IMR-90 (cell line): Measurements from ENCODE around the gene ARHGAP15. TPM values are rescaled to one million over a fixed set of nuclear protein-coding genes. Genes with fewer than 3 reads are reported as not detected.

Experiments used
- ATAC-seq: fragments of 200-7000 bp; cut with Tn5 transposase; 2 replicates; pipeline ENCODE4 v1.9.1; 2020; ENCODE audit warnings: low read depth, mild to moderate bottlenecking, moderate library complexity
- BruUV-seq: library from RNA; stranded (reverse); fragments of 400-500 nt; replicated peaks from 2 replicates; lab custom pipeline; 2021; lab: Mats Ljungman, UMichigan
- CTCF ChIA-PET: fragments of 300-600 bp; formaldehyde crosslinking; extraction: SDS; loops from one replicate; lab custom pipeline; 2021; ENCODE audit warnings: antibody characterized with exemption; lab: Yijun Ruan, JAX
- POLR2A ChIA-PET: fragments of 300-600 bp; sonication (Branson Sonifier 250); formaldehyde crosslinking; loops from one replicate; lab custom pipeline; 2022; ENCODE audit warnings: antibody characterized with exemption; ENCODE audit not compliant: unreplicated experiment; lab: Charles Lee
- DNase-seq: peaks from one replicate; pipeline ENCODE4 v3.0.0; 2013
- H2AFZ ChIP-seq: replicated peaks from 2 replicates; pipeline ENCODE3; 2013; ENCODE audit warnings: low read length, mild to moderate bottlenecking; ENCODE audit not compliant: poor library complexity
- H2AK5ac ChIP-seq: 2 replicates; pipeline ENCODE4 v1.6.1; 2013; ENCODE audit warnings: low read depth, low read length, inconsistent platforms
- H2AK9ac ChIP-seq: replicated peaks from 2 replicates; pipeline ENCODE3; 2013; ENCODE audit warnings: mild to moderate bottlenecking, low read depth, low read length, moderate library complexity; ENCODE audit not compliant: poor library complexity
- H2BK120ac ChIP-seq: 2 replicates; pipeline ENCODE4 v1.6.1; 2013; ENCODE audit warnings: low read depth, low read length, inconsistent platforms
- H2BK15ac ChIP-seq: 3 replicates; pipeline ENCODE4 v1.6.1; 2013; ENCODE audit warnings: low read depth, low read length, inconsistent platforms
- H2BK20ac ChIP-seq: 2 replicates; pipeline ENCODE4 v1.6.1; 2013; ENCODE audit warnings: low read depth, mild to moderate bottlenecking, inconsistent platforms, low read length, moderate library complexity
- H2BK5ac ChIP-seq: 2 replicates; pipeline ENCODE4 v1.6.1; 2013; ENCODE audit warnings: mild to moderate bottlenecking, low read depth, low read length, inconsistent platforms; ENCODE audit not compliant: poor library complexity, severe bottlenecking
- H3K14ac ChIP-seq: replicated peaks from 2 replicates; pipeline ENCODE4 v1.6.1; 2013; ENCODE audit warnings: low read depth, low read length, inconsistent platforms
- H3K18ac ChIP-seq: 2 replicates; pipeline ENCODE4 v1.6.1; 2013; ENCODE audit warnings: low read depth, low read length, control low read depth
- H3K23ac ChIP-seq: 2 replicates; pipeline ENCODE4 v1.6.1; 2013; ENCODE audit warnings: low read depth, low read length, inconsistent platforms
- H3K27ac ChIP-seq: 2 replicates; pipeline ENCODE4 v1.5.1; 2013; ENCODE audit warnings: mild to moderate bottlenecking, control low read depth, low read length; ENCODE audit not compliant: insufficient read depth
- H3K27me3 ChIP-seq: 2 replicates; pipeline ENCODE4 v1.6.1; 2013; ENCODE audit warnings: low read length; ENCODE audit not compliant: control insufficient read depth, insufficient read depth
- H3K36me3 ChIP-seq: 2 replicates; pipeline ENCODE4 v1.6.1; 2013; ENCODE audit warnings: low read length, mixed read lengths; ENCODE audit not compliant: control insufficient read depth, insufficient read depth
- H3K4ac ChIP-seq: 2 replicates; pipeline ENCODE4 v1.6.1; 2013; ENCODE audit warnings: low read depth, low read length, inconsistent platforms
- H3K4me1 ChIP-seq: 2 replicates; pipeline ENCODE4 v1.6.1; 2013; ENCODE audit warnings: low read length, mixed read lengths; ENCODE audit not compliant: control insufficient read depth, insufficient read depth
- H3K4me2 ChIP-seq: 2 replicates; pipeline ENCODE4 v1.6.1; 2013; ENCODE audit warnings: low read depth, mild to moderate bottlenecking, control low read depth, low read length, moderate library complexity
- H3K4me3 ChIP-seq: 2 replicates; pipeline ENCODE4 v1.5.1; 2013; ENCODE audit warnings: low read depth, mild to moderate bottlenecking, control low read depth, low read length, moderate library complexity; ENCODE audit not compliant: insufficient read depth
- H3K56ac ChIP-seq: 2 replicates; pipeline ENCODE4 v1.6.1; 2013; ENCODE audit warnings: low read length, inconsistent platforms; ENCODE audit not compliant: insufficient read depth; ENCODE audit errors: extremely low read depth
- H3K79me1 ChIP-seq, 2 experiments: 2 replicates each; pipeline ENCODE4 v1.6.1; 2013; ENCODE audit warnings: low read length in 2 of 2, inconsistent platforms in 1 of 2, low read depth in 1 of 2
- H3K9ac ChIP-seq: 2 replicates; pipeline ENCODE4 v1.6.1; 2013; ENCODE audit warnings: low read depth, low read length, control low read depth
- H3K9me1 ChIP-seq: 2 replicates; pipeline ENCODE4 v1.6.1; 2013; ENCODE audit warnings: low read length, inconsistent platforms; ENCODE audit not compliant: insufficient read depth
- H3K9me3 ChIP-seq: 2 replicates; pipeline ENCODE4 v1.6.1; 2013; ENCODE audit warnings: low read length; ENCODE audit not compliant: control insufficient read depth, insufficient read depth
- H4K20me1 ChIP-seq: 2 replicates; pipeline ENCODE4 v1.6.1; 2013; ENCODE audit warnings: low read length, inconsistent platforms; ENCODE audit not compliant: insufficient read depth
- H4K5ac ChIP-seq: 2 replicates; pipeline ENCODE4 v1.6.1; 2013; ENCODE audit warnings: mild to moderate bottlenecking, low read depth, low read length, control low read depth
- H4K8ac ChIP-seq, 2 experiments: 2 replicates each; pipeline ENCODE4 v1.6.1; 2013; ENCODE audit warnings: low read depth in 2 of 2, low read length in 2 of 2, control low read depth in 1 of 2, inconsistent platforms in 1 of 2
- H4K91ac ChIP-seq: 2 replicates; pipeline ENCODE4 v1.6.1; 2013; ENCODE audit warnings: low read depth, low read length, inconsistent platforms; ENCODE audit not compliant: insufficient read depth
- BHLHE40 ChIP-seq: fragments of 150-350 bp; IDR thresholded peaks from 2 replicates; pipeline ENCODE4 v1.6.1; 2016; ENCODE audit warnings: mild to moderate bottlenecking, low read depth, low read length
- CEBPB ChIP-seq: IDR thresholded peaks from 2 replicates; pipeline ENCODE4 v1.6.1; 2012; ENCODE audit warnings: low read depth, low read length, improper control_type of control experiment
- FOS ChIP-seq: fragments of 150-350 bp; IDR thresholded peaks from 2 replicates; pipeline ENCODE4 v1.6.1; 2016; ENCODE audit warnings: low read depth, low read length
- MAFK ChIP-seq: IDR thresholded peaks from 2 replicates; pipeline ENCODE4 v1.6.1; 2012; ENCODE audit warnings: low read depth, low read length, improper control_type of control experiment
- MAZ ChIP-seq: IDR thresholded peaks from 2 replicates; pipeline ENCODE4 v1.6.1; 2012; ENCODE audit warnings: low read depth, mild to moderate bottlenecking, low read length, improper control_type of control experiment, moderate library complexity, borderline replicate concordance
- MXI1 ChIP-seq: IDR thresholded peaks from 2 replicates; pipeline ENCODE4 v1.6.1; 2012; ENCODE audit warnings: low read depth, mild to moderate bottlenecking, low read length, moderate library complexity, borderline replicate concordance
- POLR2A ChIP-seq: IDR thresholded peaks from 2 replicates; pipeline ENCODE4 v1.6.1; 2012; ENCODE audit warnings: mild to moderate bottlenecking, low read depth, low read length
- RAD21 ChIP-seq: IDR thresholded peaks from 2 replicates; pipeline ENCODE4 v1.6.1; 2012; ENCODE audit warnings: low read length, improper control_type of control experiment
- RFX5 ChIP-seq: IDR thresholded peaks from 2 replicates; pipeline ENCODE4 v1.8.0; 2012; ENCODE audit warnings: low read depth, mild to moderate bottlenecking, low read length, moderate library complexity
- SMC3 ChIP-seq: fragments of 150-350 bp; IDR thresholded peaks from 2 replicates; pipeline ENCODE4 v1.6.1; 2016; ENCODE audit warnings: low read depth, mild to moderate bottlenecking, antibody characterized with exemption, low read length, moderate library complexity
- WGBS, 2 experiments: methylation state at CpG; one replicate each; pipeline versions ENCODE4 v1.1.5 to v1.1.7; 2013; ENCODE audit warnings: missing lambda C conversion rate in 2 of 2; ENCODE audit not compliant: insufficient read length in 1 of 2; ENCODE audit errors: extremely low coverage in 2 of 2; 5-methylcytosine and 5-hydroxymethylcytosine counted together
- dilution Hi-C: fragments of 300-500 bp; cut with HindIII; formaldehyde crosslinking; loops from one replicate; pipeline ENCODE4 v1.14.3; 2018; ENCODE audit warnings: low sequenced_read_pairs; ENCODE audit not compliant: unreplicated experiment
- in situ Hi-C: fragments of 300-500 bp; cut with MboI; formaldehyde crosslinking; loops from 3 replicates; pipeline ENCODE4 v1.14.3; 2019; ENCODE audit warnings: low sequenced_read_pairs, inconsistent platforms, mixed read lengths
- intact Hi-C: fragments of 100-400 bp; cut with micrococcal nuclease; formaldehyde crosslinking; loops from 2 replicates; pipeline ENCODE4 v1.10.0; 2022
- polyA plus RNA-seq, 3 experiments: library from polyadenylated mRNA; depleted of rRNA; stranded (reverse); fragments of >200 nt; gene quantifications; 2 replicates each; pipeline ENCODE4 v1.2.3, GENCODE V29; 2012; ENCODE audit warnings: low replicate concordance in 1 of 3
- total RNA-seq: library from RNA; depleted of rRNA; stranded (reverse); fragments of >200 nt; gene quantifications from 2 replicates; pipeline ENCODE4 v1.2.3, GENCODE V29; 2012

Gene ARHGAP15
- total and polyA plus RNA-seq, 2 of the 4 experiments (the other 2 are of a cell fraction) = not detected

- no peak overlapping the region for H3K18ac ChIP-seq
- no peak overlapping the region for H3K23ac ChIP-seq
- ChIA-PET CTCF (no interaction called here), POLR2A (no interaction called here)
- H3K27ac ChIP-seq = no peak overlapping the region
- no TSS peak for BruUV-seq
- H2BK5ac ChIP-seq = no peak overlapping the region
- H3K79me1 ChIP-seq = no peaks in the 10 kb centered on the region
- DNase-seq (no peak), ATAC-seq (no peak)
- dilution Hi-C loops = no loop called here
- no peak overlapping the region for H3K4ac ChIP-seq
- no peak overlapping the region for H3K4me2 ChIP-seq
- H2BK20ac ChIP-seq = no peak overlapping the region
- H2BK15ac ChIP-seq = no peak overlapping the region
- no peak overlapping the region for H3K14ac ChIP-seq
- no peak overlapping the region for H2AFZ ChIP-seq
- no peak overlapping the region for H2BK120ac ChIP-seq
- H3K9ac ChIP-seq = no peak overlapping the region
- intact Hi-C loops = no loop called here
- 0 out of 2 replicates have a peak, but pooled peaks cover 1% of the 10 kb centered on the region for H3K27me3 ChIP-seq
- no peaks in the 10 kb centered on the region for H3K36me3 ChIP-seq
- H3K56ac ChIP-seq = no peak overlapping the region
- no peaks in the 10 kb centered on the region for H4K20me1 ChIP-seq
- in situ Hi-C loops = no loop called here
- H4K91ac ChIP-seq = no peak overlapping the region
- no peak overlapping the region for H2AK5ac ChIP-seq
- TF ChIP-seq MAFK (no peak), CEBPB (no peak), FOS (no peak), MXI1 (no peak), MAZ (no peak), SMC3 (no peak), BHLHE40 (no peak), POLR2A (no peak), RFX5 (no peak), RAD21 (no peak)
- no peaks in the 10 kb centered on the region for H3K9me3 ChIP-seq
- H3K4me1 ChIP-seq = no peaks in the 10 kb centered on the region
- H3K9me1 ChIP-seq = no peaks in the 10 kb centered on the region
- H4K5ac ChIP-seq = no peak overlapping the region
- 0% methylated on average over 1 of the region's 1 CpG; no CpG with 5 or more reads in 1 of the 2 experiments for WGBS, 2 experiments
- no peak overlapping the region for H2AK9ac ChIP-seq
- no peak overlapping the region for H3K4me3 ChIP-seq
- no peak overlapping the region for H4K8ac ChIP-seq
Observed at GRCh38 chr2:143689541-143689940, 560.3 kb downstream of the ARHGAP15 start.
